K562 (cell line): Measurements from ENCODE around the gene RFESD. TPM values are rescaled to one million over a fixed set of nuclear protein-coding genes. Genes with fewer than 3 reads are reported as not detected.

Source experiments
- CBFA2T3 ChIP-seq: fragments of 450-650 bp; IDR thresholded peaks from 2 replicates; pipeline ENCODE4 v1.6.1; 2017
- DPF2 ChIP-seq: fragments of 450-650 bp; IDR thresholded peaks from 2 replicates; pipeline ENCODE4 v1.6.1; 2016
- MED1 ChIP-seq: sonication (generic); formaldehyde crosslinking; IDR thresholded peaks from 2 replicates; pipeline ENCODE4 v1.8.1; 2023; ENCODE audit warnings: missing genetic modification reagents, borderline replicate concordance
- MGA ChIP-seq: fragments of 450-650 bp; IDR thresholded peaks from 2 replicates; pipeline ENCODE4 v1.6.1; 2016; ENCODE audit warnings: mild to moderate bottlenecking, moderate library complexity
- NBN ChIP-seq: fragments of 450-650 bp; IDR thresholded peaks from 2 replicates; pipeline ENCODE4 v1.6.1; 2016; ENCODE audit warnings: low read depth, mild to moderate bottlenecking
- NCOA6 ChIP-seq: fragments of 450-650 bp; IDR thresholded peaks from 2 replicates; pipeline ENCODE4 v1.6.1; 2017; ENCODE audit warnings: mild to moderate bottlenecking
- NCOR1 ChIP-seq: fragments of 450-650 bp; IDR thresholded peaks from 2 replicates; pipeline ENCODE4 v1.6.1; 2016; ENCODE audit warnings: mild to moderate bottlenecking, moderate library complexity
- POLR2A ChIP-seq: fragments of 450-650 bp; conservative IDR thresholded peaks from 2 replicates; pipeline ENCODE4 v1.6.1; 2016
- STAT5B ChIP-seq: fragments of 250-450 bp; sonication (Bioruptor Pico); IDR thresholded peaks from 2 replicates; pipeline ENCODE4 v1.8.0; 2021; ENCODE audit warnings: mild to moderate bottlenecking, inconsistent platforms
- TRIM28 ChIP-seq: fragments of 450-650 bp; IDR thresholded peaks from 2 replicates; pipeline ENCODE4 v1.6.1; 2017
- ZBTB1 ChIP-seq: sonication (generic); formaldehyde crosslinking; IDR thresholded peaks from 2 replicates; pipeline ENCODE4 v1.8.1; 2023; ENCODE audit warnings: missing genetic modification reagents, low read depth, mild to moderate bottlenecking, borderline replicate concordance
- polyA plus RNA-seq, 8 experiments: library from polyadenylated mRNA; depleted of rRNA in 4 of 8; stranded (reverse) in 5 of 8; unstranded in 3 of 8; fragments of >200 nt; fragmentation: Nextera tagmentation in 2 of 8; fragmentation: Illumina TruSeq in 1 of 8; extraction: Ambion mirVana in 2 of 8; extraction: Trizol in 1 of 8; gene quantifications; 2 replicates each; pipeline versions ENCODE4 v1.2.1 to v1.2.3, GENCODE V29; 2011 to 2014; ENCODE audit warnings: inconsistent platforms in 1 of 8, missing spikeins in 1 of 8
- total RNA-seq, 7 experiments: library from RNA; depleted of rRNA in 6 of 7; stranded (reverse); fragments of >200 nt in 6 of 7; fragmentation: Illumina TruSeq in 2 of 7; extraction: Trizol in 2 of 7; gene quantifications; 2 replicates each; pipeline versions ENCODE4 v1.2.1 to v1.2.3, GENCODE V29; 2011 to 2021; ENCODE audit warnings: low replicate concordance in 1 of 7

The RFESD gene
- total and polyA plus RNA-seq, 9 of the 15 experiments (the other 6 are each of a cell fraction or from before 2014, with no cell fraction given): 62.3 to 600 (median 140) TPM

- no peak for TF ChIP-seq MGA
- no peak for TF ChIP-seq STAT5B (CRISPR knock-in tag)
- TF ChIP-seq NCOR1: peak; percentile 28
- TF ChIP-seq NCOA6: no peak
- TF ChIP-seq TRIM28: no peak
- peak; percentile 49; the same call in 1 of the 2 replicates for TF ChIP-seq CBFA2T3
- peak; percentile 17; the same call in 1 of the 2 replicates for TF ChIP-seq DPF2
- 0 out of 2 replicates have a peak, but pooled peaks have one; percentile 14 for TF ChIP-seq NBN
- TF ChIP-seq ZBTB1 (CRISPR knock-in tag): no peak
- TF ChIP-seq MED1 (CRISPR knock-in tag): no peak
- TF ChIP-seq POLR2A: no peak
Measured at GRCh38 chr5:95649842-95650620, 3.5 kb downstream of the RFESD start (continued).
